H1 (cell line): ENCODE data around the gene FAM83G. TPM values are rescaled to one million over a fixed set of nuclear protein-coding genes. Genes with fewer than 3 reads are reported as not detected.

Source experiments
- EGR1 ChIP-seq: IDR thresholded peaks from 2 replicates; pipeline ENCODE4 v1.6.1; 2011; ENCODE audit warnings: low read depth, low read length, borderline replicate concordance
- JUN ChIP-seq: IDR thresholded peaks from 2 replicates; pipeline ENCODE4 v1.6.1; 2011; ENCODE audit warnings: low read depth, mild to moderate bottlenecking, improper control_type of control experiment, low read length
- POU5F1 ChIP-seq: IDR thresholded peaks from 2 replicates; pipeline ENCODE4 v1.6.1; 2011; ENCODE audit warnings: low read depth, mild to moderate bottlenecking, low read length, moderate library complexity
- SAP30 ChIP-seq: fragments of 300-600 bp; sonication (generic); IDR thresholded peaks from 2 replicates; pipeline ENCODE4 v1.7.1; 2012; ENCODE audit warnings: low read length, moderate library complexity, mild to moderate bottlenecking, inconsistent platforms; ENCODE audit not compliant: insufficient read depth, insufficient replicate concordance
- polyA plus RNA-seq, 7 experiments: library from polyadenylated mRNA; depleted of rRNA in 3 of 7; stranded (reverse) in 5 of 7; unstranded in 2 of 7; fragments of >200 nt in 5 of 7; fragments of 200-250 nt in 2 of 7; gene quantifications; 1 replicate in 5 of 7; 2 replicates in 1 of 7; 4 replicates in 1 of 7; pipeline versions ENCODE4 v1.2.1 to v1.2.3, GENCODE V29; 2011 to 2013; ENCODE audit warnings: missing spikeins in 2 of 7, mixed read lengths in 2 of 7
- total RNA-seq: library from RNA; stranded (reverse); fragmentation: NEBNext Ultra II Directional; extraction: Animal tissue kit (Norgen Biotek cat#: 25700); gene quantifications from 2 replicates; pipeline ENCODE4 v1.2.1, GENCODE V29; 2021

The FAM83G gene
- total and polyA plus RNA-seq, 2 of the 8 experiments (the other 6 are each of a cell fraction or from before 2014, with no cell fraction given): 15.4 to 29.0 TPM

GRCh38 chr17:18992454-18993130 lies 12.0 kb downstream of the FAM83G start (continued):
- TF ChIP-seq EGR1: no peak
- TF ChIP-seq SAP30: no peak
- no peak for TF ChIP-seq JUN
- no peak for TF ChIP-seq POU5F1
